Kidney (tissue), 14 donors: ENCODE data around the gene HOXD8. TPM values are rescaled to one million over a fixed set of nuclear protein-coding genes. Genes with fewer than 3 reads are reported as not detected.

Experiments used
- DNase-seq, 5 donors: peaks; one replicate each; pipeline ENCODE4 v3.0.0-alpha.2; 2013 to 2020
- FAIRE-seq: peaks from 2 replicates; lab custom pipeline; 2012; peaks lifted over from hg19 to GRCh38; lab: Jason Lieb, UNC
- H3K27ac ChIP-seq, 2 donors: one replicate each; pipeline ENCODE4 v1.7.0; 2013; ENCODE audit warnings: low read depth in 2 of 2, low read length in 2 of 2, inconsistent platforms in 1 of 2
- H3K27me3 ChIP-seq: one replicate; pipeline ENCODE4 v1.7.1; 2013; ENCODE audit warnings: low read length, inconsistent platforms; ENCODE audit not compliant: control insufficient read depth, insufficient read depth
- H3K36me3 ChIP-seq, 3 donors: one replicate each; pipeline versions ENCODE4 v1.7.0 to v1.7.1; 2013; ENCODE audit warnings: low read length in 3 of 3, control low read depth in 1 of 3, inconsistent platforms in 1 of 3; ENCODE audit not compliant: insufficient read depth in 3 of 3, control insufficient read depth in 2 of 3
- H3K4me1 ChIP-seq, 3 donors: one replicate each; pipeline versions ENCODE4 v1.7.0 to v1.7.1; 2013; ENCODE audit warnings: low read length in 3 of 3, inconsistent platforms in 1 of 3, low read depth in 1 of 3; ENCODE audit not compliant: control insufficient read depth in 2 of 3, insufficient read depth in 2 of 3
- H3K4me3 ChIP-seq, 3 donors: one replicate each; pipeline versions ENCODE4 v1.7.0 to v1.8.1; 2013; ENCODE audit warnings: low read length in 3 of 3, control low read depth in 1 of 3, inconsistent platforms in 1 of 3
- H3K9ac ChIP-seq, 3 donors: one replicate each; pipeline versions ENCODE4 v1.7.0 to v1.7.1; 2013; ENCODE audit warnings: low read length in 3 of 3, control low read depth in 1 of 3, inconsistent platforms in 1 of 3
- H3K9me3 ChIP-seq, 3 donors: one replicate each; pipeline versions ENCODE4 v1.7.0 to v1.7.1; 2013; ENCODE audit warnings: low read length in 3 of 3, control low read depth in 1 of 3, inconsistent platforms in 1 of 3; ENCODE audit not compliant: control insufficient read depth in 2 of 3, insufficient read depth in 1 of 3
- CTCF ChIP-seq: IDR thresholded peaks from 3 replicates; pipeline ENCODE4 v1.5.1; 2012; ENCODE audit warnings: mild to moderate bottlenecking, moderate library complexity, borderline replicate concordance; ENCODE audit not compliant: insufficient read depth; ENCODE audit errors: extremely low read depth
- intact Hi-C: fragments of 100-400 bp; cut with DNase I; formaldehyde crosslinking; loops from one replicate; pipeline ENCODE4 v1.11.1; 2022
- polyA plus RNA-seq: library from polyadenylated mRNA; stranded (reverse); fragments of 350-450 nt; fragmentation: Illumina TruSeq; extraction: RNeasy Lipid Tissue Mini Kit (QIAGEN cat#74804); gene quantifications from one replicate; pipeline ENCODE4 v1.2.3, GENCODE V29; 2014; ENCODE audit warnings: low read depth, low replicate concordance; ENCODE audit not compliant: insufficient read depth
- total RNA-seq: library from RNA; stranded (reverse); fragmentation: NEBNext Ultra II Directional; extraction: Animal tissue kit (Norgen Biotek cat#: 25700); gene quantifications from one replicate; pipeline ENCODE4 v1.2.1, GENCODE V29; 2021
- donor health status: control.
- donor health status: control.
- donor health status: control.
- donor health status: control.
- donor health status: control.
- donor health status: DM: yes; HTN: yes; CAD: no.
- donor health status: Normal renal cell carcinoma (clear cell type).

The HOXD8 gene
- total and polyA plus RNA-seq, 2 donors from 2014 or later = 76.5 to 122 TPM

- intact Hi-C loops = no loop called here
- peak within 1 kb of the TSS; percentile 62 to 89 (median 69) for H3K4me3 ChIP-seq
- H3K9me3 ChIP-seq = no peaks in the 10 kb centered on the region
- peak; percentile 52 for TF ChIP-seq CTCF
- peak within 1 kb of the TSS; percentile 49 to 97 (median 84) for H3K9ac ChIP-seq
- DNase-seq (peak; percentile 95 to 98 (median 97)), FAIRE-seq (no peak)
- H3K27me3 ChIP-seq = no peaks in the 10 kb centered on the region
- H3K4me1 ChIP-seq = peaks cover 0 to 15% (median 2%) of the 10 kb centered on the region in 3 donors
- H3K27ac ChIP-seq = peak within 1 kb of the TSS; percentile 94 to 95
- peaks cover 0 to 10% (median 0%) of the 10 kb centered on the region in 3 donors for H3K36me3 ChIP-seq
Observed at GRCh38 chr2:176115883-176116813, 13.4 kb upstream of the HOXD8 start, which contains the start of gene HOXD10. TSS of gene HOXD10 (plus strand) at chr2:176116778. CDS start at chr2:176116834, 56 bp downstream.

GRCh38 chr2:176117162-176117822 lies 12.2 kb upstream of the HOXD8 start:
- H3K27ac ChIP-seq = peak overlapping the region; percentile 93 to 94
- peaks cover 0 to 8% (median 0%) of the 10 kb centered on the region in 3 donors for H3K36me3 ChIP-seq
- H3K27me3 ChIP-seq = no peaks in the 10 kb centered on the region
- H3K4me1 ChIP-seq = peaks cover 0 to 15% (median 2%) of the 10 kb centered on the region in 3 donors
- H3K4me3 ChIP-seq = peak overlapping the region; percentile 62 to 89 (median 69)
- TF ChIP-seq CTCF = no peak
- H3K9me3 ChIP-seq = no peaks in the 10 kb centered on the region
- DNase-seq = peak in 1 of 5 donors; percentile 76
- FAIRE-seq = no peak
- peak overlapping the region; percentile 9 to 97 (median 59) for H3K9ac ChIP-seq
- intact Hi-C loops = no loop called here

- Histone ChIP-seq H3K36me3 (peaks cover 0 to 8% (median 0%) of the 10 kb centered on the region in 3 donors), H3K27me3 (no peaks in the 10 kb centered on the region), H3K9me3 (no peaks in the 10 kb centered on the region), H3K27ac (peak overlapping the region; percentile 93 to 94), H3K9ac (peak overlapping the region; percentile 59 to 97 (median 62)), H3K4me1 (peaks cover 0 to 15% (median 2%) of the 10 kb centered on the region in 3 donors), H3K4me3 (peak overlapping the region; percentile 62 to 89 (median 69))
- FAIRE-seq (no peak), DNase-seq (peak in 1 of 5 donors; percentile 33)
- intact Hi-C loops = no loop called here
- TF ChIP-seq CTCF = no peak
Observed at GRCh38 chr2:176117823-176118371, 11.6 kb upstream of the HOXD8 start.
